ENCODE measurements around the gene ARAP1. TPM values are rescaled to one million over a fixed set of nuclear protein-coding genes. Genes with fewer than 3 reads are reported as not detected.

Gene ARAP1
- total RNA-seq, 2 experiments from 2014 or later = 65.7 to 69.8 TPM

DNA sequence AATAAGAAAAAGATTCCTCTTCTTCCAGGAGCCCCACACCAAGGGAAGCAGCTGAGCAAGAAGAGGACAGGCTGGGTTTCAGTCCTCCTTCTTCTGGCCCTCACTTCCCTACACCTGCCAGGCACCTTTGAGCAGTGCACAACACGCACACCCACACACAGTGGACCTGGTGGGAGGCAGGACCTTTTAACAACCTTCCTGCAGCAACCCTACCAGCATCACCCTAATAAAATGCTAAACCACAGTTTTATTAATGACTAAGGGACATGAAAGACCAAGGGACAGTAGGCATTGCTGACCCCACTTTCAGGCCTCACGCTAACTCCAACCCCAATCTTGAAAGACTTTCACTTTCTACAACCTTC is 12.2 kb downstream of the ARAP1 start:
- POLR2A ChIA-PET = interaction anchor here (0.7 kb wide), 1 partner anchor 15 kb away, joined by 3 read pairs; no protein-coding TSS in a partner anchor

DNA sequence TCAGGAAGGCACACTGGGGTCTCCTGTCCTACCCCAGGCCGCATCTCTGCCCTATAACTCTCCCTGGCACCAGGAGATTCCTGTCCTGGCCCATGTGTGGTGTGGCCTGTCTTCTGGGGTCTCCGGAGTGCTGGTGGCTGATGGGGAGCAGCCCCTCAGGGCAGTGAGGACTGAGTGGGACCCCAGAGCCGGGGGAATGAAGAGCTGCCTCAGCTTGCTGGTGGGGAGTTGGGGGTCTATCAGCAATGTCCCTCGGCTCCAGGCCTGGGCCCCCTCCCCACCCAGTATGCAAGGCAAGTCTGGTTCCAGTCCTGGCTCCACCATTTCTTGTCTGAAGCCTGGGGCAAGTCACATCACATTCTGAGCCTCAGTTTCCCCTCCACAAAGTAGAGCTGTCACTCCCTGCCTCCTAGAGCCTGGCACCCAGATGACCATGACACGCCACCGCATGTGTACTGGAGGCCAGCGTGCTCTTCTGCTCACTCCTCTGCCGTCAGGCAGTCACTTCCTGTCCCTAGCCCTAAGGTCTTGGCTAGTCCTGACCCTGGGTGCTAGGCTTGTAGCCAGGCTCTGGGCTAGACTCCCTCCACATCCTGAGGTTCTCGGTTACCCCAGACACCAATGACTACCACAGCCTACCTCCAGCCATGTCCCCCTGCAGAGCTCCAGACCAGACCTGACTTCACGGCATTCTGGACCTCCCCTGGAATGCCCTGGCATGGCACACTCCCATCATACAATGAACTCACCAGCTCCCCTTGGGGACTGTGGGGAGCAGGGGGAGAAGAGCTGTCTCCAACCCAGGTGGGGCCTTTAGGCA is 12.8 kb downstream of the ARAP1 start:
- ChIA-PET CTCF (interaction anchor here (0.9 to 1.6 kb wide), 2 partner anchors 14 kb away, joined by 3 to 5 read pairs; no protein-coding TSS in a partner anchor), POLR2A (interaction anchor here (0.7 kb wide), 1 partner anchor 14 kb away, joined by 3 read pairs; no protein-coding TSS in a partner anchor)
- peaks cover 84% of the 10 kb centered on the region for H3K4me1 ChIP-seq (ENCODE audit: insufficient read depth, low read length)
- H3K9me3 ChIP-seq (ENCODE audit: control insufficient read depth in 1 of 2, insufficient read depth in 1 of 2, low read length in 2 of 2) = no peaks in the 10 kb centered on the region
- H3K27ac ChIP-seq (ENCODE audit: low read depth in 1 of 2, low read length in 2 of 2) = peak overlapping the region; percentile 62 to 83
- H3K36me3 Mint-ChIP-seq (ENCODE audit: low read depth) = peaks cover 13% of the 10 kb centered on the region
- H3K36me3 ChIP-seq (ENCODE audit: insufficient read depth, low read length) = no peaks in the 10 kb centered on the region
- no peaks in the 10 kb centered on the region for H3K27me3 ChIP-seq (ENCODE audit: control insufficient read depth in 1 of 2, insufficient read depth in 2 of 2, low read length in 2 of 2)
- TF ChIP-seq, protein P1, sequence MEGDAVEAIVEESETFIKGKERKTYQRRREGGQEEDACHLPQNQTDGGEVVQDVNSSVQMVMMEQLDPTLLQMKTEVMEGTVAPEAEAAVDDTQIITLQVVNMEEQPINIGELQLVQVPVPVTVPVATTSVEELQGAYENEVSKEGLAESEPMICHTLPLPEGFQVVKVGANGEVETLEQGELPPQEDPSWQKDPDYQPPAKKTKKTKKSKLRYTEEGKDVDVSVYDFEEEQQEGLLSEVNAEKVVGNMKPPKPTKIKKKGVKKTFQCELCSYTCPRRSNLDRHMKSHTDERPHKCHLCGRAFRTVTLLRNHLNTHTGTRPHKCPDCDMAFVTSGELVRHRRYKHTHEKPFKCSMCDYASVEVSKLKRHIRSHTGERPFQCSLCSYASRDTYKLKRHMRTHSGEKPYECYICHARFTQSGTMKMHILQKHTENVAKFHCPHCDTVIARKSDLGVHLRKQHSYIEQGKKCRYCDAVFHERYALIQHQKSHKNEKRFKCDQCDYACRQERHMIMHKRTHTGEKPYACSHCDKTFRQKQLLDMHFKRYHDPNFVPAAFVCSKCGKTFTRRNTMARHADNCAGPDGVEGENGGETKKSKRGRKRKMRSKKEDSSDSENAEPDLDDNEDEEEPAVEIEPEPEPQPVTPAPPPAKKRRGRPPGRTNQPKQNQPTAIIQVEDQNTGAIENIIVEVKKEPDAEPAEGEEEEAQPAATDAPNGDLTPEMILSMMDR (IDR thresholded peaks at IDR 0.05) = no peak
- H3K4me1 Mint-ChIP-seq (ENCODE audit: low read depth) = peaks cover 79% of the 10 kb centered on the region
- ATAC-seq (ENCODE audit: poor library complexity) = no peak
- peak in 1 of 14 experiments; percentile 47 for DNase-seq
- H3K4me3 Mint-ChIP-seq = no peak overlapping the region
- peak overlapping the region; percentile 95 for H3K27ac Mint-ChIP-seq
- no peaks in the 10 kb centered on the region for H3K27me3 Mint-ChIP-seq
- intact Hi-C loops (cut with DNase I, micrococcal nuclease) = no loop called here
- no peaks in the 10 kb centered on the region for H3K9me3 Mint-ChIP-seq
- H3K4me3 ChIP-seq (ENCODE audit: low read length) = no peak overlapping the region

More for the DNA sequence above, 12.2 kb downstream of the ARAP1 start:
- Histone ChIP-seq H3K27me3 (ENCODE audit: control insufficient read depth in 1 of 2, insufficient read depth in 2 of 2, low read length in 2 of 2) (no peaks in the 10 kb centered on the region), H3K27ac (ENCODE audit: low read depth in 1 of 2, low read length in 2 of 2) (peak overlapping the region; percentile 62 to 83), H3K4me1 (ENCODE audit: insufficient read depth, low read length) (peaks cover 89% of the 10 kb centered on the region), H3K9me3 (ENCODE audit: control insufficient read depth in 1 of 2, insufficient read depth in 1 of 2, low read length in 2 of 2) (no peaks in the 10 kb centered on the region), H3K36me3 (ENCODE audit: insufficient read depth, low read length) (no peaks in the 10 kb centered on the region), H3K4me3 (ENCODE audit: low read length) (no peak overlapping the region)
- Mint-ChIP-seq H3K27me3 (no peaks in the 10 kb centered on the region), H3K36me3 (ENCODE audit: low read depth) (peaks cover 13% of the 10 kb centered on the region), H3K4me3 (peak overlapping the region; percentile 13), H3K9me3 (no peaks in the 10 kb centered on the region), H3K4me1 (ENCODE audit: low read depth) (peaks cover 82% of the 10 kb centered on the region), H3K27ac (peak overlapping the region; percentile 95)
- DNase-seq (no peak), ATAC-seq (ENCODE audit: poor library complexity) (no peak)
- CTCF ChIA-PET = interaction anchor here (1.6 kb wide), 1 partner anchor 15 kb away, joined by 5 read pairs; no protein-coding TSS in a partner anchor
- TF ChIP-seq, protein P1 (IDR thresholded peaks at IDR 0.05) = no peak
- intact Hi-C loops (cut with DNase I, micrococcal nuclease) = no loop called here

DNA sequence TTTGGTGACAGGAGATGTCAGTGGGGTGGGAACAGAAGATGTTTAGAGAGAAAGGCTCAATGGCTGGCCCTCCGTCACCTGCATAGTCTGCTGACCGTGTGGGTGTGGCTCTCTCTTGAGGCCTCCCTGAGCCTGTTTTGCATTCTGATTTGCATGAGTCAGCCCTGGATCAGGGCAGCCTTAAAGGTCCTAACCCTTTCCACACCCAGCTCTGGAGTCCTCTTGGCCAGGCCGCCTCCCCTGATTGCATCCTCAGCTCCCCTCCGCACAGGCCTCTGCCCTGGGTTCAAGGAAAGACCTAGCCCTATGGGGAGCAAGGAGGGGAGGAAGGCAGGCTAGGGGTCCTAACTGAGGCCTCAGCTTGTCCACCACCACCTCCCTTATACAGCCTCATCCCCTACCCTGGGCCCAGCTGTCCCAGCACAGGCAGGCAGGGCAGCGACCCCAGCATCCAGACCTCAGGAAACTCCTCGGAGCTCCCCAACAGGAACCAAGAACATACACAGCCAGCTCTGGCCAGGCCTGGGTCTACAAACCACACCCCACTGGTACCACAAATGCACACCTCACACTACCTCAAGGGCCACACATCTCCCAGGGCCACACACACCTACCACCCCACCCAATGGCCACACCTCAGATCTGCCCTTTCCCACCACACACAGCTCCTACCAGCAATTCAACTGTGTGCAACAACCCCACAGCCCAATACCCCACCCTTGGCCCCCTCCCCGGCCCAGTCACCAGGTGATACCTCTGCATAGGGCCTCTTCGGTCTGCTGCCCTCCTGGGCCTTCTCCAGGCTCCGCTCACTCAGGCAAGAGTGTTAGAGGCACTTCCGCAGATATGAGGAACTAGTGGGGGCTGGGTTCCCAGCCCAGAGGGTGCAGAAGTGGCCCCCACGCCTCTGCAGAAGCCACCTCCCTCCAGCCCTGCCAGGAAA is 13.7 kb downstream of the ARAP1 start:
- ATAC-seq (ENCODE audit: poor library complexity) = no peak
- CTCF ChIA-PET = interaction anchor here (0.9 kb wide), 1 partner anchor 13 kb away, joined by 3 read pairs; no protein-coding TSS in a partner anchor

More for the DNA sequence above, 13.7 kb downstream of the ARAP1 start:
- Histone ChIP-seq H3K36me3 (ENCODE audit: insufficient read depth, low read length) (no peaks in the 10 kb centered on the region), H3K4me1 (ENCODE audit: insufficient read depth, low read length) (peaks cover 74% of the 10 kb centered on the region), H3K4me3 (ENCODE audit: low read length) (peak overlapping the region; percentile 38), H3K9me3 (ENCODE audit: control insufficient read depth in 1 of 2, insufficient read depth in 1 of 2, low read length in 2 of 2) (no peaks in the 10 kb centered on the region), H3K27ac (ENCODE audit: low read depth in 1 of 2, low read length in 2 of 2) (peak overlapping the region; percentile 51 to 83), H3K27me3 (ENCODE audit: control insufficient read depth in 1 of 2, insufficient read depth in 2 of 2, low read length in 2 of 2) (no peaks in the 10 kb centered on the region)
- H3K27ac Mint-ChIP-seq = peak overlapping the region; percentile 95
- H3K9me3 Mint-ChIP-seq = no peaks in the 10 kb centered on the region
- TF ChIP-seq, protein P1 (IDR thresholded peaks at IDR 0.05) = no peak
- H3K4me3 Mint-ChIP-seq = peak overlapping the region; percentile 17
- POLR2A ChIA-PET = no interaction called here
- intact Hi-C loops (cut with DNase I, micrococcal nuclease) = no loop called here
- peaks cover 13% of the 10 kb centered on the region for H3K36me3 Mint-ChIP-seq (ENCODE audit: low read depth)
- peaks cover 70% of the 10 kb centered on the region for H3K4me1 Mint-ChIP-seq (ENCODE audit: low read depth)
- peak in 3 of 14 experiments; percentile 28 to 68 (median 56) for DNase-seq
- H3K27me3 Mint-ChIP-seq = no peaks in the 10 kb centered on the region

Measured in CD4-positive, alpha-beta T cell (primary cell).